Femur (tissue), 1 donor: ENCODE data around the gene TMC5.

Experiments used
- DNase-seq: peaks from one replicate; pipeline ENCODE4 v3.0.0-alpha.2; 2017

TMC5 gene

DNA sequence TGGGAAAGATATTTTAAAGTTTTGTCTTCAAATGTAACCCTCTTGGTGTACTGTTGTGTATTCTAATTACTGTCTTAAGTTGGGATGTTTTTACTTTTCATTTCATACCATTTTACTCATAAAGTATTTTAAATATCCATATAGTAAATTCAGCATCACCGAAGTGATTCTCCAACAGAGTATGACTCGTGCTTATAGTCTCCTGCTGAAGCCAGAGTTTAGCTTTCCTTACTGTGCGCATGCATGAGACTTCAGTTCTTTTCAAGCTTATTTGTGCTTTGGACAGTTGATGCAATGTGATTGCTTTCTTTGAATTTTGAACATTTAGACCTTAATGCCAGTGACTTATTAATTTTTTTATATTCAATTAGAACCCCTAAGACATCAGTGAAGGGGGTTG is 130.5 kb downstream of the TMC5 start:
- DNase-seq = no peak
